SIG-M5 treated with dmso at 0.1 percent for 504 hours (cell line): ENCODE results near the gene EPHB1.

Experiments
- DNase-seq: peaks from one replicate; lab custom pipeline; 2025; ENCODE audit not compliant: unreplicated experiment; lab: John Stamatoyannopoulos, UW

EPHB1 gene

DNA sequence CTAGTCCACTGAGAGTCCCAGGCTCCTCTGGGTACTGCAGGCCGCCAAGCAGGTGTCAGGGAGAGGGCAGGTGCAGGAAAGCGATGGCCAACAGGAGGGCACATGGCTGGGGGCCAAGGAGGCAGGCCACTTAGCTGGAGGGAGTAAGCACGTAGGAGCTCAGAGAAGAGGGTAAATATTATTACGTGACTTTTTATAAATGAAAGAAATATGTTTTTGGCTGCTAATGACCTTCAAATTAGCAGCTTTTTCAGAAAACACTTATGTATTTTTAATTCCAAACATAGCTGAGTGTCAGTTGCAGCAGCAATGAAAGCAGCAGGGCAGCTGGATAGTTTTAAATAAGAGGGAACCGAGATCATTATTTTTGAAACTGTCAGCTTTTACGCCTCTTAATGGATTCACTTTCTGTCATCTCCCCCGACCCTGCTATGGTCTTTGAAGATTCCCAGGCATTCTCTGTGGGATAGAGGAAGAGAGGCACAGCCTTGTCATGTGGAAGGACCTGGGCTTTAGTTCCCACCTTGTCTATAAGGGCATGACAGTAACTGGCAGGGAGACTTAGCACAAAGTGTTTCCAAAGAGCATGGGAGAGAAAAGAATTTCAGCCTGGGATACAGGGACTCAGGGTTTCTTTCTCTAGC, 477.1 kb downstream of the EPHB1 start:
- no peak for DNase-seq

DNA sequence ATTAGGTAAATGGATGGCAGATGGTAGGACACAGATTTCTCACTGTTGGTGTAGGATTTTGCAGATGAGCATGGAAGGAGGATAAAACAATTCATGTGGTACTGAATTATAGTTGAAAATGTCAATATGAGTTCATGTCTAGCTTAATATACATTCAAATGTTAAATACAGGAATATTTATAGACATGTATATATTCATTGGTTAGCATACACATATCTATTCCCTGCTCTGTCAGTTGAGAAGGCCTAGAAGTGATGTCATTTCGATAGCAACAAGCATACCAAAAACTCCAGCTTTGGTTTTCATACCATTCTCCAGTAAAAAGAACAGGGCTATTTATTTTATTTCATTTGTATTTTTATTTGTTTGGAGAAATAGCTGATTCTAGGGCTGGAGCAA, 497.1 kb downstream of the EPHB1 start:
- DNase-seq = no peak

DNA sequence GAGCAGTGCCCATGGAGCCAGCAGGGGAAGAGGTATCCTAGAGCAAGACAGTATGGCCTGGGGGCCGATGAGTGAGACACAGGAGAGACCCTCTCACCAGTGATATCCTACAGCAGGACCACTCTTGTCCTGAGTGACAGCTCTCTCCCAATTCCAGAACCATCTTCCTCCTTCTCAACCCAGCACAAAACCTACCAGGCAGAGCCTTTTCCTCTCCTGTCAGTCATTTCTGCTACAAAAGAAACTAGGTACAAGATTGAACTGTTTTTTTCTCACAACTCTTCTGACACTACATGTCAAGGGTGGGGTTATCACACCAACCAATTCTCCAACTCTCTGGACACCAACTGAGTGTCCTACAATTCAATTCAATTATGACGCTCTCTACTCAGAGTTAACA, 506.6 kb downstream of the EPHB1 start:
- no peak for DNase-seq

DNA sequence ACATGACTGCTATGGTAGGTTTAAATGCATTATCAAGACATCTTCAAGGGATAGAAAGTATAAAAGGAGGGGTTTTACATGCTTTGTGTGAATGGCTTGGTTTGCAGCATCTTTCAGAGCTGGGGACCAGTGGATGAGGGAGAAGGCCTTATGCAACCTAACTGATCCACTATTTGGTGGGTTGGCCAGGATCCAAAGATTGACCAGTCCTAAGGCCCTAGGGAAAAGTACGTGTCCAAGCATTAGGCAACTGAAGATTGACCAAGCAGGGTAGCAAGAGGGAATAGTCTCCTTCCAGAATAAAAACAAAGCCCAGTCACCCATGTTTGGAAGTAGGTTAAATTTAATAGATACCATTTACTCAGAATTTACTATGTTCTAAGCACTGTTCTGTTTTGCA, 509.3 kb downstream of the EPHB1 start:
- no peak for DNase-seq
